Measurements from ENCODE around the gene POC1A. TPM values are rescaled to one million over a fixed set of nuclear protein-coding genes. Genes with fewer than 3 reads are reported as not detected.

The POC1A gene
- total RNA-seq, 4 donors from 2014 or later: 0.84 to 3.1 (median 2.4) TPM

- TF ChIP-seq POLR2A (IDR thresholded peaks at IDR 0.05): no peak
- no peak for TF ChIP-seq CTCF (IDR thresholded peaks at IDR 0.05)
- TF ChIP-seq EP300 (IDR thresholded peaks at IDR 0.05): no peak
- Histone ChIP-seq H3K27me3 (no peaks in the 10 kb centered on the region), H3K4me1 (peaks cover 0 to 67% (median 30%) of the 10 kb centered on the region in 4 donors), H3K27ac (peak overlapping the region; percentile 16 to 90 (median 88)), H3K4me3 (peak overlapping the region; percentile 69 to 96 (median 94)), H3K9me3 (no peaks in the 10 kb centered on the region), H3K36me3 (peaks cover 0 to 24% (median 4%) of the 10 kb centered on the region in 3 donors)
- 41 to 48% methylated on average over 14 of the region's 14 CpGs for WGBS, 2 donors
- no peak for DNase-seq (ENCODE audit: low spot score in 2 of 2)
Observed at GRCh38 chr3:52198643-52199608, 44.7 kb upstream of the POC1A start.

GRCh38 chr3:52197842-52198625 is 43.8 kb upstream of the POC1A start, which contains the start of gene ALAS1:
ALAS1 (plus strand) TSS chr3:52198160; CDS start chr3:52199242, 1,082 bp downstream.
- TF ChIP-seq CTCF (IDR thresholded peaks at IDR 0.05): peak in 2 of 5 experiments; percentile 56 to 60
- TF ChIP-seq POLR2A (IDR thresholded peaks at IDR 0.05): peak; percentile 64 to 93
- peak; percentile 91 to 95 for TF ChIP-seq EP300 (IDR thresholded peaks at IDR 0.05)
- peaks cover 0 to 71% (median 30%) of the 10 kb centered on the region in 4 donors for H3K4me1 ChIP-seq
- H3K9me3 ChIP-seq: no peaks in the 10 kb centered on the region
- no peaks in the 10 kb centered on the region for H3K27me3 ChIP-seq
- peak within 1 kb of the TSS; percentile 69 to 96 (median 94) for H3K4me3 ChIP-seq
- peak within 1 kb of the TSS; percentile 16 to 90 (median 88) for H3K27ac ChIP-seq
- 0 to 1% methylated on average over 47 to 67 of the region's 71 CpGs for WGBS, 2 donors
- peak; percentile 87 to 88 for DNase-seq (ENCODE audit: low spot score in 2 of 2)
- peaks cover 0 to 15% (median 4%) of the 10 kb centered on the region in 3 donors for H3K36me3 ChIP-seq

GRCh38 chr3:52197499-52197841 is 43.2 kb upstream of the POC1A start:
- H3K4me1 ChIP-seq: peaks cover 0 to 74% (median 30%) of the 10 kb centered on the region in 4 donors
- peak overlapping the region; percentile 16 to 90 (median 88) for H3K27ac ChIP-seq
- TF ChIP-seq POLR2A (IDR thresholded peaks at IDR 0.05) (no peak), CTCF (IDR thresholded peaks at IDR 0.05) (no peak), EP300 (IDR thresholded peaks at IDR 0.05) (no peak)
- peak overlapping the region; percentile 69 to 96 (median 94) for H3K4me3 ChIP-seq
- H3K9me3 ChIP-seq: no peaks in the 10 kb centered on the region
- peaks cover 0 to 10% (median under 1%) of the 10 kb centered on the region in 3 donors for H3K36me3 ChIP-seq
- WGBS, 2 donors: 46 to 49% methylated on average over 10 of the region's 10 CpGs
- DNase-seq (ENCODE audit: low spot score in 2 of 2): no peak
- H3K27me3 ChIP-seq: no peaks in the 10 kb centered on the region

- 60 to 62% methylated on average over 3 of the region's 3 CpGs for WGBS, 2 donors
- DNase-seq (ENCODE audit: low spot score in 2 of 2): no peak
- Histone ChIP-seq H3K36me3 (peaks cover 0 to 5% (median 0%) of the 10 kb centered on the region in 3 donors), H3K4me1 (peaks cover 0 to 72% (median 30%) of the 10 kb centered on the region in 4 donors), H3K27me3 (no peaks in the 10 kb centered on the region), H3K9me3 (no peaks in the 10 kb centered on the region), H3K27ac (peak overlapping the region; percentile 16 to 90 (median 88)), H3K4me3 (no peak overlapping the region)
- no peak for TF ChIP-seq CTCF (IDR thresholded peaks at IDR 0.05)
- no peak for TF ChIP-seq EP300 (IDR thresholded peaks at IDR 0.05)
- TF ChIP-seq POLR2A (IDR thresholded peaks at IDR 0.05): no peak
Observed at GRCh38 chr3:52196977-52197376, 42.8 kb upstream of the POC1A start.
